Metanephros (tissue), 2 donors: ENCODE results near the gene KRTCAP3. TPM values are rescaled to one million over a fixed set of nuclear protein-coding genes. Genes with fewer than 3 reads are reported as not detected.

Experiments used
- small RNA-seq: library from RNA; depleted of rRNA; stranded (forward); fragments of <200 nt; gene quantifications from one replicate; pipeline ENCODE3, GENCODE V24; 2014; ENCODE audit warnings: low replicate concordance
- total RNA-seq: library from RNA; depleted of rRNA; stranded (reverse); fragments of >200 nt; gene quantifications from one replicate; pipeline ENCODE4 v1.2.3, GENCODE V29; 2014

Gene KRTCAP3
- 1.1 TPM for total RNA-seq

GRCh38 chr2:27441958-27442919 is at the start of gene KRTCAP3:
Gene KRTCAP3 (plus strand): TSS chr2:27442381. CDS start chr2:27442413, 32 bp downstream.

GRCh38 chr2:27409321-27410073 is 32.7 kb upstream of the KRTCAP3 start, which contains the start of gene PPM1G:
Gene PPM1G (minus strand): TSS chr2:27409591. CDS start chr2:27409422, 169 bp downstream.

GRCh38 chr2:27428213-27428977 is 13.8 kb upstream of the KRTCAP3 start, which contains the start of gene NRBP1:
Gene NRBP1 (plus strand): TSS chr2:27428631. CDS start chr2:27433274, 4,643 bp downstream.

GRCh38 chr2:27489498-27490397 is 47.6 kb downstream of the KRTCAP3 start, which contains the start of gene IFT172:
Gene IFT172 (minus strand): TSS chr2:27489743. CDS start chr2:27489653, 90 bp downstream.

Small RNAs within 50 kb of the gene (small RNA-seq; reads per million reads assigned to genes)
- gene RNU6-986P, result not detected

Other genes with a start within 250 kb of the KRTCAP3 start
- 146 TPM for gene ATRAID, start 230.3 kb upstream of the KRTCAP3 start, total RNA-seq
- gene SLC5A6, start 230.1 kb upstream of the KRTCAP3 start, total RNA-seq, result 31.8 TPM
- 52.7 TPM for gene CAD, start 225.0 kb upstream of the KRTCAP3 start, total RNA-seq
- gene SLC30A3, start 179.3 kb upstream of the KRTCAP3 start, total RNA-seq, result 2.2 TPM
- 0.12 TPM for gene DNAJC5G, start 166.9 kb upstream of the KRTCAP3 start, total RNA-seq
- gene TRIM54, start 160.0 kb upstream of the KRTCAP3 start, total RNA-seq, result 10.4 TPM
- gene UCN, start 133.9 kb upstream of the KRTCAP3 start, total RNA-seq, result 2.5 TPM
- gene MPV17, start 119.3 kb upstream of the KRTCAP3 start, total RNA-seq, result 36.4 TPM
- gene GTF3C2, start 85.6 kb upstream of the KRTCAP3 start, total RNA-seq, result 47.6 TPM
- 18.6 TPM for gene EIF2B4, start 72.0 kb upstream of the KRTCAP3 start, total RNA-seq
- 75.7 TPM for gene SNX17, start 71.8 kb upstream of the KRTCAP3 start, total RNA-seq
- gene ZNF513, start 61.6 kb upstream of the KRTCAP3 start, total RNA-seq, result 14.4 TPM
- gene PPM1G, start 32.8 kb upstream of the KRTCAP3 start, total RNA-seq, result 52.4 TPM
- gene NRBP1, start 13.8 kb upstream of the KRTCAP3 start, total RNA-seq, result 82.8 TPM
- 51.2 TPM for gene IFT172, start 47.4 kb downstream of the KRTCAP3 start, total RNA-seq
- 6.8 TPM for gene FNDC4, start 52.8 kb downstream of the KRTCAP3 start, total RNA-seq
- gene GCKR, start 54.5 kb downstream of the KRTCAP3 start, total RNA-seq, result 0.12 TPM
- 44.4 TPM for gene ZNF512, start 140.7 kb downstream of the KRTCAP3 start, total RNA-seq
- 6.2 TPM for gene CCDC121, start 186.6 kb downstream of the KRTCAP3 start, total RNA-seq
- 34.9 TPM for gene GPN1, start 186.7 kb downstream of the KRTCAP3 start, total RNA-seq
- 41.2 TPM for gene SUPT7L, start 221.2 kb downstream of the KRTCAP3 start, total RNA-seq
- 21.4 TPM for gene SLC4A1AP, start 221.5 kb downstream of the KRTCAP3 start, total RNA-seq